ENCODE measurements around the gene SLC6A9.
A peak's percentile ranks its signal among the peaks of the same experiment; 100 is the strongest.

Gene SLC6A9

GRCh38 chr1:44002165-44002564 is 29.1 kb downstream of the SLC6A9 start:
- no peak for DNase-seq (ENCODE audit: low read depth)

- no peak for DNase-seq (ENCODE audit: low read depth)
Observed at GRCh38 chr1:44000122-44000665, 31.1 kb downstream of the SLC6A9 start.

GRCh38 chr1:43999455-43999854 is 31.8 kb downstream of the SLC6A9 start:
- DNase-seq (ENCODE audit: low read depth), result no peak

GRCh38 chr1:43998000-43998378 is 33.3 kb downstream of the SLC6A9 start:
- DNase-seq (ENCODE audit: low read depth), result no peak

- no peak for DNase-seq (ENCODE audit: low read depth)
Observed at GRCh38 chr1:43997295-43997999, 33.8 kb downstream of the SLC6A9 start.

- DNase-seq (ENCODE audit: low read depth), result no peak
Observed at GRCh38 chr1:43996733-43997115, 34.5 kb downstream of the SLC6A9 start.

GRCh38 chr1:43995984-43996732 is 35.1 kb downstream of the SLC6A9 start:
- no peak for DNase-seq (ENCODE audit: low read depth)

- DNase-seq (ENCODE audit: low read depth), result no peak
Observed at GRCh38 chr1:43994794-43995790, 36.2 kb downstream of the SLC6A9 start.

GRCh38 chr1:43994071-43994470 is 37.2 kb downstream of the SLC6A9 start:
- no peak for DNase-seq (ENCODE audit: low read depth)

- DNase-seq (ENCODE audit: low read depth), result no peak
Observed at GRCh38 chr1:43993206-43993914, 37.9 kb downstream of the SLC6A9 start.

GRCh38 chr1:43992232-43992995 is 38.8 kb downstream of the SLC6A9 start:
- DNase-seq (ENCODE audit: low read depth), result no peak

- peak; percentile 66 for DNase-seq (ENCODE audit: low read depth)
Observed at GRCh38 chr1:43991476-43992231, 39.6 kb downstream of the SLC6A9 start, which contains the start of gene CCDC24. Gene CCDC24 (plus strand): TSS chr1:43991599. CDS start chr1:43991879, 280 bp downstream.

GRCh38 chr1:43991200-43991475 is 40.1 kb downstream of the SLC6A9 start:
- DNase-seq (ENCODE audit: low read depth), result no peak

GRCh38 chr1:43990271-43991199 is 40.7 kb downstream of the SLC6A9 start:
- no peak for DNase-seq (ENCODE audit: low read depth)

GRCh38 chr1:43987159-43987902 is 43.9 kb downstream of the SLC6A9 start:
- DNase-seq (ENCODE audit: low read depth), result no peak

GRCh38 chr1:43986712-43987111 is 44.5 kb downstream of the SLC6A9 start:
- no peak for DNase-seq (ENCODE audit: low read depth)

GRCh38 chr1:43985984-43986595 is 45.2 kb downstream of the SLC6A9 start:
- DNase-seq (ENCODE audit: low read depth), result no peak

- DNase-seq (ENCODE audit: low read depth), result no peak
Observed at GRCh38 chr1:43984855-43985254, 46.4 kb downstream of the SLC6A9 start.
